DND-41 (cell line): ENCODE measurements around the gene GAS2L2.

ENCODE experiments used
- ATAC-seq: fragments of 200-7000 bp; cut with Tn5 transposase; 3 replicates; pipeline ENCODE4 v1.9.1; 2021; ENCODE audit warnings: low read depth; ENCODE audit not compliant: insufficient read depth
- DNase-seq: peaks from one replicate; pipeline ENCODE4 v3.0.0-alpha.2; 2020
- H2AFZ ChIP-seq: 2 replicates; pipeline ENCODE4 v1.6.0; 2012; ENCODE audit warnings: low read depth, low read length
- H3K27ac ChIP-seq: 2 replicates; pipeline ENCODE4 v1.5.1; 2012; ENCODE audit warnings: low read length, inconsistent platforms
- H3K27me3 ChIP-seq: fragments of 200-600 bp; sonication (generic); 2 replicates; pipeline ENCODE4 v1.6.0; 2012; ENCODE audit warnings: low read length, mild to moderate bottlenecking, inconsistent platforms; ENCODE audit not compliant: insufficient read depth, poor library complexity
- H3K36me3 ChIP-seq: 2 replicates; pipeline ENCODE4 v1.5.1; 2012; ENCODE audit warnings: low read length, inconsistent platforms; ENCODE audit not compliant: insufficient read depth
- H3K4me1 ChIP-seq: 2 replicates; pipeline ENCODE4 v1.5.1; 2012; ENCODE audit warnings: mild to moderate bottlenecking, low read length; ENCODE audit not compliant: insufficient read depth
- H3K4me2 ChIP-seq: 2 replicates; pipeline ENCODE4 v1.6.0; 2012; ENCODE audit warnings: mild to moderate bottlenecking, moderate library complexity, low read length, inconsistent platforms; ENCODE audit not compliant: insufficient read depth
- H3K4me3 ChIP-seq, 2 experiments: fragments of 200-600 bp in 1 of 2; shearing (Covaris generic) in 1 of 2; 2 replicates each; pipeline ENCODE4 v1.5.1; 2012 to 2016; ENCODE audit warnings: inconsistent platforms in 2 of 2, low read length in 2 of 2, mild to moderate bottlenecking in 2 of 2, low read depth in 1 of 2, moderate library complexity in 1 of 2
- H3K79me2 ChIP-seq: 2 replicates; pipeline ENCODE4 v1.6.0; 2012; ENCODE audit warnings: low read length, inconsistent platforms; ENCODE audit not compliant: insufficient read depth
- H3K9ac ChIP-seq: 2 replicates; pipeline ENCODE4 v1.6.0; 2012; ENCODE audit warnings: low read depth, mild to moderate bottlenecking, inconsistent platforms, low read length, moderate library complexity
- H3K9me3 ChIP-seq: 2 replicates; pipeline ENCODE4 v1.5.1; 2012; ENCODE audit warnings: low read length, moderate library complexity, mild to moderate bottlenecking, inconsistent platforms; ENCODE audit not compliant: insufficient read depth, severe bottlenecking
- H4K20me1 ChIP-seq: 2 replicates; pipeline ENCODE4 v1.6.0; 2012; ENCODE audit warnings: low read length; ENCODE audit not compliant: insufficient read depth
- EZH2 ChIP-seq: IDR thresholded peaks from 3 replicates; pipeline ENCODE4 v1.6.1; 2012; ENCODE audit warnings: borderline replicate concordance, low read depth, mild to moderate bottlenecking, moderate library complexity, low read length, inconsistent platforms; ENCODE audit not compliant: severe bottlenecking
- TF ChIP-seq, protein P1 (sequence below): IDR thresholded peaks from 2 replicates; pipeline ENCODE4 v1.5.1; 2012; ENCODE audit warnings: borderline replicate concordance, low read length, moderate library complexity, mild to moderate bottlenecking; ENCODE audit not compliant: poor library complexity, severe bottlenecking; ENCODE audit errors: extremely low read depth

Gene GAS2L2

DNA sequence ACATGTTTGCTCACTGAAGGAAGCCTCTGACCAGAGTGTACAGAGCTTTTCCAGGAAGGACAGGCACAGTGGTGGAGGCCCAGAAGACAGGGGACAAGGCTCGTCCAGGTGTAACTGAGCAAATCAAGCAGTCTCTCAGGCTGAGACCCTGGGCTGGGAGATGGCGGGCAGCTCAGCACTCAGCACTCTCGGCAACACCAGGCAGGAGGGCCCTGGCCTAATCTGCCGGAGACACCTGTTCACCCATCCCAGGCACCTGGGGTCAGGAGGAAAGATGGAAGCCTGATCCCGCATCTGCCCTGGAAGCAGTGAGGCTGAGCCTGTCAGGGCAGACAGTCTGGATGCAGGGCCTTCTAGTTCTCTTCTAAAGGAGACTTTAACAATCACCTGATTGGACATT, 16.8 kb downstream of the GAS2L2 start:
- H3K9me3 ChIP-seq, result no peaks in the 10 kb centered on the region
- no peak overlapping the region for H3K4me2 ChIP-seq
- no peaks in the 10 kb centered on the region for H3K27me3 ChIP-seq
- no peak for ATAC-seq
- no peaks in the 10 kb centered on the region for H3K36me3 ChIP-seq
- H2AFZ ChIP-seq, result no peak overlapping the region
- DNase-seq, result no peak
- no peaks in the 10 kb centered on the region for H4K20me1 ChIP-seq
- H3K4me1 ChIP-seq, result peaks cover 6% of the 10 kb centered on the region
- no peak overlapping the region for H3K27ac ChIP-seq
- no peaks in the 10 kb centered on the region for H3K79me2 ChIP-seq
- H3K4me3 ChIP-seq, result no peak overlapping the region
- no peak overlapping the region for H3K9ac ChIP-seq
- no peak for TF ChIP-seq EZH2
- TF ChIP-seq, protein P1, sequence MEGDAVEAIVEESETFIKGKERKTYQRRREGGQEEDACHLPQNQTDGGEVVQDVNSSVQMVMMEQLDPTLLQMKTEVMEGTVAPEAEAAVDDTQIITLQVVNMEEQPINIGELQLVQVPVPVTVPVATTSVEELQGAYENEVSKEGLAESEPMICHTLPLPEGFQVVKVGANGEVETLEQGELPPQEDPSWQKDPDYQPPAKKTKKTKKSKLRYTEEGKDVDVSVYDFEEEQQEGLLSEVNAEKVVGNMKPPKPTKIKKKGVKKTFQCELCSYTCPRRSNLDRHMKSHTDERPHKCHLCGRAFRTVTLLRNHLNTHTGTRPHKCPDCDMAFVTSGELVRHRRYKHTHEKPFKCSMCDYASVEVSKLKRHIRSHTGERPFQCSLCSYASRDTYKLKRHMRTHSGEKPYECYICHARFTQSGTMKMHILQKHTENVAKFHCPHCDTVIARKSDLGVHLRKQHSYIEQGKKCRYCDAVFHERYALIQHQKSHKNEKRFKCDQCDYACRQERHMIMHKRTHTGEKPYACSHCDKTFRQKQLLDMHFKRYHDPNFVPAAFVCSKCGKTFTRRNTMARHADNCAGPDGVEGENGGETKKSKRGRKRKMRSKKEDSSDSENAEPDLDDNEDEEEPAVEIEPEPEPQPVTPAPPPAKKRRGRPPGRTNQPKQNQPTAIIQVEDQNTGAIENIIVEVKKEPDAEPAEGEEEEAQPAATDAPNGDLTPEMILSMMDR, result no peak

DNA sequence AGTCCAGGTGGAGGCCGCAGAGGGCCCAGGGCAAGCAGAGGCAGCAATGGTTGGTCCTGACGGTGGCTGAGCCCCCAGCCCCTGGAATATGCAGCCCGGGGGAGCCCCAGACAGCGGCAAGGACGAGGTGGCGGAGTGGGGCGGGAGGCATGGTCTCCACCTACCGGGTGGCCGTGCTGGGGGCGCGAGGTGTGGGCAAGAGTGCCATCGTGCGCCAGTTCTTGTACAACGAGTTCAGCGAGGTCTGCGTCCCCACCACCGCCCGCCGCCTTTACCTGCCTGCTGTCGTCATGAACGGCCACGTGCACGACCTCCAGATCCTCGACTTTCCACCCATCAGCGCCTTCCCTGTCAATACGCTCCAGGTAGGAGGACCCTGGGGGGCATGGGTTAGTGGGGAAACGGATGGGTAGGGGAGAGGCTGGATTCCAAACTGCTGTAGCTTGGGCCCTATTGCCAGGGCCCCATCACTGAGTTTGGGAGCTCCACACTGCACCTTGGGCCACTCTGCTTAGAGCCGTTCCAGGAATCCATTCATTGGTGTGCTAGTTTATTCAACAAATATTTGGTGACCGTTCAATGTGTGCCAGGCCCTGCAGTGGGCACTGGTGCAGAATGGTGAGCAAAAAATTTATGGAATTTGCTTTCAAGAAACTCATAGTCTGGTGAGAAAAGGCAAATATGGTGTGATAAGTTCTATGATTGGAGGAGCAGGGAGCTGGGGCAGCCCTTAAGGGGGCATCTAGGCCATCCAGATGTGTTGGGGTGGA, 17.8 kb downstream of the GAS2L2 start:
- Histone ChIP-seq H3K4me2 (no peak overlapping the region), H3K9me3 (no peaks in the 10 kb centered on the region), H3K27me3 (no peaks in the 10 kb centered on the region), H3K27ac (no peak overlapping the region), H3K4me3 (no peak overlapping the region), H3K79me2 (no peaks in the 10 kb centered on the region), H3K4me1 (peaks cover 11% of the 10 kb centered on the region), H4K20me1 (no peaks in the 10 kb centered on the region), H3K9ac (no peak overlapping the region), H3K36me3 (no peaks in the 10 kb centered on the region), H2AFZ (no peak overlapping the region)
- no peak for ATAC-seq
- no peak for DNase-seq
- TF ChIP-seq EZH2, result no peak
- TF ChIP-seq, protein P1, result no peak

- H3K4me1 ChIP-seq, result peaks cover 11% of the 10 kb centered on the region
- H3K4me2 ChIP-seq, result no peak overlapping the region
- TF ChIP-seq EZH2, result no peak
- TF ChIP-seq, protein P1, result no peak
- DNase-seq (no peak), ATAC-seq (no peak)
- H3K27me3 ChIP-seq, result no peaks in the 10 kb centered on the region
- H3K27ac ChIP-seq, result no peak overlapping the region
- no peak overlapping the region for H2AFZ ChIP-seq
- H3K4me3 ChIP-seq, result no peak overlapping the region
- H3K79me2 ChIP-seq, result no peaks in the 10 kb centered on the region
- H3K9me3 ChIP-seq, result no peaks in the 10 kb centered on the region
- H3K9ac ChIP-seq, result no peak overlapping the region
- no peaks in the 10 kb centered on the region for H3K36me3 ChIP-seq
- H4K20me1 ChIP-seq, result no peaks in the 10 kb centered on the region
These were observed 18.6 kb downstream of the GAS2L2 start for GRCh38 chr17:35734396-35734795.
